ENCODE data around the gene NUBP1.
"Not testable (repeated sequence)": the region's sequence is repeated elsewhere in the genome, so short reads cannot be mapped to it uniquely, and the experiment has no call there.

NUBP1 gene

DNA sequence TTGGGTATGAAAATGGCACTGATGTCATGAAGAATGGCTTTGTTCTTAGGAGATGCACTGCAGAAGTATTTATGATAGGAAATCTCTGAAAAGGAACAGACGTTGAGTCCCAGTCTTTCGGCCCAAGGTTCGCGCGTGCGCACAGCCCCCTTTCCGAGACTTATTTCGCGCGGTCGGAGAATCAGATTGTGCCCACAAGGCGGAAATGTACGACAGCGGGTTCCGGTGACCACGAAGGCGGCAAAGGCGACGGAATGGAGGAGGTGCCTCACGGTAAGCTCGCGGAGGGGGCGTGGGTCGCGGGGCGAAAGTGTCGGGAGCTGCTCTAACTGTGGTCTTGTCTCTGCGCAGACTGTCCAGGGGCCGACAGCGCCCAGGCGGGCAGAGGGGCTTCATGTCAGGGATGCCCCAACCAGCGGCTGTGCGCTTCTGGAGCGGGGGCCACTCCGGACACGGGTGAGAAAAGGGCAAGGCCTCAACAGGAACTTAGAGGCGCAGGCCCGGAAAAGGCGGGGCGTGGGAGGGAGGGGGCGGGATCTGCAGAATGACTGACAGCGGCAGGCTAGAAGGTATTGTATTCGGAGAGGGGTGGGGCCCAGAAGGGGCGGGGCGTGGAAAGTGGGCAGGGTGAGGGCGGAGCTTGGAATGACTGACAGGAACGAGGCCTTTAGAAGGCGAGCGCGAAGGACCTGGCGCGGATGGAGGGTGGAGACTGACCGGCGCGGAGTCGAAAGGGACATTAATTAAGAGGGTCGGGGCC is at the start of gene NUBP1:
Gene NUBP1, plus strand, starts transcription at position 233 of the 760 bp plus-strand sequence. Its CDS starts 22 bp downstream, at position 255.
- FAIRE-seq = peak; percentile 81

DNA sequence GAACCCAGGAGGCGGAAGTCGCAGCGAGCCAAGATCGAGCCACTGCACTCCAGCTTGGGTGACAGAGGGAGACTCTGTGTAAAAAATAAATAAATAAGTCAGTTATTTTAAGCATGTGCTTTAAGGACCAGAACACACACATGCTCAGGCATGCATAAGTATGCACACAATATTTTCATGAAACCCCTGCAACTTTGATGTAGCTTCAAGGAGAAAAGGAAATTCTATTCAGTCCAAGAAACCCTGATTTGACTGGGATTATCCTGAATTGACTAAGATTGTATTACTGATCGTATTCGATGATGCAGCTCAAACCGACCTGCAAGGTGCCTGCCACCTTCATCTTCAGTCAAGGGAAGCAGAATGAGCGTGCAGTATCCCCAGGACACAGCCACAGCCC is 49.8 kb upstream of the NUBP1 start:
- no peak for FAIRE-seq

DNA sequence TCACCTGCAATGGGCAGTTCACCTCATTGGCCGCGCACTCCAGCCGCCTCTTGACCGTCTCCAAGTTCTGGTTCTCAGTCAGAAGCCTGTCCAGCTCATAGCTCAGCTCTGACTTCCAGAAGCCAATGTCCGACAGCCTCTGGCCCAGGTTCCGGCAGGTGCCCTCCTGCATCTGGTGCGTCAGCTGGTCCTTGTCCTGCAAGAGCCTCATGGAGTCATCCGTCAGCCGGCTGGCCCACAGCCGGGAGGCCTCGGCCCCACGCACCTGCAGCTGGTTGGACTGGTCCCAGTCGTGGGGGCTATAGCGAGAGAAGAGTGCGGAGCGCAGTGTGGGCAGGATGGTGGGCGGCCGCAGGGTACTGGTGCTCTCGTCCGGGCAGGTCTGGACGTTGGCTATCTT is 49.3 kb upstream of the NUBP1 start:
- FAIRE-seq = no peak

DNA sequence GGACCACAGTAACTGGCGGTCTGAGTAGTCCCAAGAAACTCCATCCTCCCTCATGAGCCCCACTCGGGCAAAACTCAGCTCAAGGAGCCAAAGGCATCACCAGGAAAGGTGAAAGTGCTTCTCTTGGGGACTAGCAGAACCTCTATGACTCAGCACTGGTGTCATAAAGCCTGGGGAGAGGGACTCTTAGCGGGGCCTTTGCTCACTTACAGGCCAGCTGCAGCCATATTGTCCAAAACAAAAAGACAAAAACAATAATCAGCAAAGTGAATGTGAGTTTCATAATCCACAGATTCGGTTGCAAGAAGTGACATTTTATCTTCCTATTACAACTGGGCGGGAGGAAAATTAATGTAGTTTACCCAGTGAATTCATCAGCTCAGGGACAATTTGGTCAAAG is 48.8 kb upstream of the NUBP1 start, which contains the start of gene TEKT5:
Gene TEKT5, minus strand, starts transcription at position 101 of the 400 bp plus-strand sequence. Its CDS starts 57 bp downstream, at position 44.
- FAIRE-seq = no peak

DNA sequence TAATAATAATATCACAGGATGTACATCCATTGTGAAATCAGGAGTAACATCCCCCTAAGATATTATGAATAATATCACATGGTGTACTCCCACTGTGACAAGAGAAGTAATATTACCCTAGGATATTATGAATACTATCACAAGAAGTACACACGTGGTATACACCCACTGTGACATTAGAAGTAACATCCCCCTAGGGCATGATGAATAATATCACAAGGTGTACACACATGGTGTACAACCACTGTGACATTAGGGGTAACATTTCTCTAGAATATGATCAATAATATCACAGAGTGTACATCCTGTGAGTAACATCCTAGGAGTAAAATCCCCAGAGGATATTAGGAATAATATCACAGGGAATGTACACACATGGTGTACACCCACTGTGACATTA is 43.9 kb upstream of the NUBP1 start:
- FAIRE-seq = no peak

DNA sequence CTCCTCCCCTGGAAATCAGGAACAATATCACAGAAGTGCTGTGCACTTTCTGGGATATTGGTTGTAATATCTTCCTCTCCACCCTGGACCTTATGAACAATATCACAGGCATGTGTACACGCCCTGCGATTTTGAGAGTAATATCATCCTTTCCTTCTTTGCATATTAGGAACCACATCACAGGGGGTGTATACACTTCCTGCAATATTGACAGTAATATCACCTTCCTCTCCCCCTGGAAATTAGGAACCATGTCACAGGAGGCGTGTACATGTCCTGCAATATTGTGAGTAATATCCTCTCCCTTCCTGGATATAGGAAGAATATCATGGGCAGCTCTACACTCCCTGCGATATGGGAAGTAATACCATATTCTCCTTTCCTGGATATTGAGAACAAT is 34.7 kb upstream of the NUBP1 start:
- no peak for FAIRE-seq

DNA sequence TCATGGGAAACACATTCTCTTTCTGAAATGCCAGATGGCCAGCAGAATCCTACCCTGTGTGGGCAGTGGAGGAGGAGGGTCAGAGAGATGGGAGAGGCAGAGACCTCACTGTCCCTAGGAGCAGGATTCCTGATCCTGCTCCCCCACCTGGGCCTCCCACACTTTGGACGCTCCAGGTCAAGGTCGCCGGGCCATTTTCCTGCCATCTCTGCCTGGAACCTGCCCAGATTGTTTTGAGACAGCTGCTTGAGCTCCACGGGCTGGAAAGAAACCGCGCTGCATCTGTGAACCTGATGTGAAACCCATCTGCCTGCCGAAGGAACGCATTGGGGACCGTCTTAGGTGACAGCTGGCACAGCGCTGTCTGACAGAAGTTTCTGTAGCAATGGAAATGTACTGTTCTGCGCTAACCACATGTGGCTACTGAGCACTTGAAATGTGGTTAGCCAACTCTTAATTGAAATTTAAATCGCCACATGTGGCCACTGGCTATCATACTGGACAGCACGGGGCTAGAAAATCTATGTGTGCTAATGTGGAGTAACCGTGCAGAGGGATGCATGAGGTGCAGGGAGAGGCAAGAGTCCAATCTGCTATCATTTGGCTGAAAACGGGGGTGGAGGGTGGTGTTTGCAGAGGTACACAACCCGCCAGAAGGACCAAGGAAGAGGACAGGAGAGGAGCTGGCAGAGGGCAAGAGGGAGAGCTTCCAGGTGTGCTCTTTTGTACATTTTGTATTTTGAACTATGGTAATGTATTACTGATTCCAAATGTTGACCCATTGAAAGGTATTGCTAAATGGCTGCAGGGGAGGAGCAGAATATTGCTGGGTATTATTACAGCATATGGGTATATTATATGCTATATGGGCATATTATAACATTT is 15.4 kb upstream of the NUBP1 start:
- no peak for FAIRE-seq

DNA sequence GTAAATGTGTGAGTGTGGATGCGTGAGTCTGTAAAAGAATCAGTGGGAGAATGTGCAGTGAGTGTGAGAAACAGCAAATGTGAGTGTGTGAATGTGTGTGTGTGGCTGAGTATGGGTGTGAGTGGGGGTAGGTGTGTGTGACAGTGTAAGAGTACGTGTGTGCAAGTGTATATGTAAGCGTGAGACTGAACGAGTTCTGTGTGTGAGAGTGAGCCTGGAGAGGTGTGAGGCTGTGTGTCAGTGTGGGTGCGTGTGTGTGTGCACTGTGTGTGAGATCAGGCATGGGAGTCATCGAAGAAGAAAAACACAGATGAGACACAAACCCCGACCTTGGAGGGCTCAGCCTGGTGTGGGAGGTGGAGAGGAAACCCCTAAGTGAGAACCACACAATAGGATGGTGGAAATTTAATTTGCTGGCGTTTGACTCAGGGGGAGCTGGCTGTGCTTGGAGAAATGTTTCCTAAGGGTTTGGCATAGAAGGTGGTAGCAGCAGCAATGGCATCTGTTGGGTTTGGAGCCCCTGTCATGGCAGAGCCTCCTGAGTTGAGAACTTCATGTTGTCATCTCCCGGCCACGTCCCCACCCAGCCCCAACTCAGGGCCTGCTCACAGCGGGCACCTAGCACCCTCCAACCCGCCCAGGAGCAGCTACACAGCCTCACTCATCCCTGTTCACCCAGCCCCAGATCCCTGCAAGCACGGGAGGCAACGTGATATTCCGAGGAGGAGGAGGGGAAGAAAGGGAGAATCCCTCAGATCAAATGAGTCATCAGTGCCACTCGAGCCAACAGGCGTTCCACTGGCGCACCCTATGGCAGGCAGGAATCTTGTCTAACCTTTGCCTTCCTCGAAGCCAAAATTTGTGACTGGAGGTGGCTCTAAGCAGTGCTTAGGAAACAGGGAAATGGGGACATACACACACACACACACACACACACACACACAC is 14.3 kb upstream of the NUBP1 start:
- no peak for FAIRE-seq

DNA sequence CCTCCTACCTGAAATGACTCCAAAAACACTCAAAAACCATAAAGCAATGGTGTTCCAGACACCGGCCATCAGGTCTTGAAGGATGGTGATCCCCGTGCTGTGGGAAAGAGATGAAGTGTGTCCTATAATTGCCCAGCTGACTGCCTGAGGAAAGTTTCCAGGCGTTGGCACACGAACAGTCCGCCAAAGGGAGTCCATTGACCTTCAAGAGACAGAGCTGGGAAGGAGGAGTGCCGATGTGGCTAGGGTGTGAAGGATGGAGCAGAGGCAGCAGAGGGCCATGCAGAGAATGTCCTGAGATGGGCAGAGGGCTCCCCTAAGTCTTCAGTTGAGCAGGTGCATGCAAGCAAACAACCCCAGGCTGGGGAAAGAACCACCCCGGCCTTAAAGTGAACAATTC is 11.9 kb upstream of the NUBP1 start:
- no peak for FAIRE-seq

DNA sequence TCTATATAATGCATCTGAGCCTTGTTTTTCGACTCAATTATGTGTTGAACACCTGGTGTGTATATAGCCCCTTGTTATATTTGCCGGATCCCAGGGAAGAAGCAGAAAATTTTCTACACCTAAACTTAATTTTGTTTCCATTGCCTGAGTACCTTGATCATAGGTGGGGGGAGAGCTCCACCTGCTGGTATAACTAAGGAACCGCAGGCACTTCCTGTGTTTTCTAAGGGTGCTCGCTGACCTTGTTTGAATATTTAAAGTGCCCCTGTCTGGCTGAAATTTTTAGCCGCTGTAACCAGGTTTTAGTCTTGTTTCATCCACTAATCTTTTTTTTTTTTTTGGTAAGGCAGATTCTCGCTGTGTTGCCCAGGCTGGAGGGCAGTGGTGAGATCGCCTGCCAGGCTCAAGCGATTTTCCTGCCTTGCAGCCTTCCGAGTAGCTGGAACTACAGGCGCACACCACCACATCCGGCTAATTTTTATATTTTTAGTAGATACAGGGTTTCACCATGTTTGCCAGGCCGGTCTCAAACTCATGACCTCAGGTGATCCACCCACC is 6.5 kb upstream of the NUBP1 start:
- peak; percentile 66 for FAIRE-seq

DNA sequence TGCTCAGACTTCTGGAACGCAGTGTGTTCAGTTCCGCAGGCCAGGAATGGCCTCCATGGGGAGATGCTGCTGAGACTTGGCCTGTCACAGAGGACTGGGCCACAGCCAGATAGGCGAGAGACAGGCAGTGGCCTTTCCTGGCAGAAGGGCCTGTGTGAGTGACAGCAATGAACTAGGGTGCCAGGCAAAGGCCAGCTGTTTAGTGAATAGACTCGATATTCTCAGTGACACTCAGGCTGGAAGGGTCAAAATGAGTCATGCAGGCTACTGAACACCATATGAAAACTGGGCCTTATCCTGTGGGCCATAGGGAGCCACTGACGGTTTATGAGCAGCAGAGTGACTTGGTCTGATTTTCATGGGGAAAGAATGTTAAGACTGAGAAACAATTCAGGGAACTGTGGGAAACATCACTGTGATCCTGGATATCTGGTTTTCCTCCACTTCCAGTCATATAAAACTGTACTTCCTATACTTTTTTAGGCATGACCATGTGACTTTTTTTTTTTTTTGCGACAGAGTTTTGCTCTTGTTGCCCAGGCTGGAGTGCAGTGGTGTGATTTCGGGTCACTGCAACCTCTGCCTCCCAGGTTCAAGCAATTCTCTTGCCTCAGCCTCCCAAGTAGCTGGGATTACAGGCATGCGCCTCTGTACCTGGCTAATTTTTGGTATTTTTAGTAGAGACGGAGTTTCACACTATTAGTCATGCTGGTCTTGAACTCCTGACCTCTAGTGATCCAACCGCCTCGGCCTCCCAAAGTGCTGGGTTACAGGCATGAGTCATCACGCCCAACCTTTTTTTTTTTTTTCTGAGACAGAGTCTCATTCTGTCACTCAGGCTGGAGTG is 5.2 kb upstream of the NUBP1 start:
- no peak for FAIRE-seq

DNA sequence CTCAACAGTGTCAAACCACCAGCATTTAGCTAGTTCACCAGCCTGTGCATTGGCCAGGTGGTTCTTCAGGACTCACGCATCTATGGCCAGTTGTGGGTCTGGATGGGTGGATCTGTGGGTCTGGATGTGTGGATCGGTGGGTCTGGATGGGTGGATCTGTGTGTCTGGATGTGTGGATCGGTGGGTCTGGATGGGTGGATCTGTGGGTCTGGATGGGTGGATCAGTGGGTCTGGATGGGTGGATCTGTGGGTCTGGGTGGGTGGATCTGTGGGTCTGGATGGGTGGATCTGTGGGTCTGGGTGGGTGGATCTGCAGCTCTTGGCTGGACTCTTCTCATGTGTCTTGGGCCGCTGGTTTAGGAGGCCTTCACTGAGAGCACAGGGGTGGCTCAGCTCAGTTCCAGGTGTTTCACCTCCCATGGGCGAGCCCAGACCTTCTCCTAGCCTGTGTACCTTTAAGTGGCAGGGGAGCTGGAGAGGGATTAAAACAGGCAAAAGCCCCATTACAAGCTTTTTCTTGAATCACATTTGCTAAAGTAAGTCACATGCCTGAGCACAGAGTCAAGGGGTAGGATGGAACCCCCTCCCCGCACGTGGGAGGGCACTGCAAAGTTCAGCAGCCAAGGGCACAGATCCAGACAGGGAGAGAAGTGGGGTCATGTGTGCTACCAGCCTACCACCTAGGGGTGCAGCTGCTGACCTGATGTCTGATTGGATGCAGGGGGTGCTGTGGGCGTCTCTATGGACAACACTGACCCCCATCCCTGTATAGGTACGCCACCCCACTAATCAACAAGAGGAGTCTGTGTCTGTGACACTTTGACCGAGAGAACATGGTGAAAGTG is 3.4 kb upstream of the NUBP1 start:
- FAIRE-seq = no peak

DNA sequence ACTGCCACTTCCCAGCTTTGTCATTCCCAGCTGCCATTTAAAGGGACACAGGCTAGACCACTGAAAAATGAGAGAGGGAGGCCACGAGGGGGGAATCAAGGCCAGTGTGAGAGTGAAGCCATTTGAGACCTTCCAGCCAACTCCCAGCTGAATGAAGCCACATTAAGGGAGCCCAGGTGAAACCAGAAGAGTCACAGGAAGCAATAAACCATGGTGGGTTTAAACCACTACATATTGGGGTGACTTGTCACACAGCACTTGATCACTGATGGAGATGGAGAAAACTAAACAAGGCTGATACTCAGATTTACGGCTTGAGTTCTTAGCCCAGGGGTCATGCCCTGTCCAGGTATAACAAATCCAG is 2.8 kb upstream of the NUBP1 start:
- no peak for FAIRE-seq

DNA sequence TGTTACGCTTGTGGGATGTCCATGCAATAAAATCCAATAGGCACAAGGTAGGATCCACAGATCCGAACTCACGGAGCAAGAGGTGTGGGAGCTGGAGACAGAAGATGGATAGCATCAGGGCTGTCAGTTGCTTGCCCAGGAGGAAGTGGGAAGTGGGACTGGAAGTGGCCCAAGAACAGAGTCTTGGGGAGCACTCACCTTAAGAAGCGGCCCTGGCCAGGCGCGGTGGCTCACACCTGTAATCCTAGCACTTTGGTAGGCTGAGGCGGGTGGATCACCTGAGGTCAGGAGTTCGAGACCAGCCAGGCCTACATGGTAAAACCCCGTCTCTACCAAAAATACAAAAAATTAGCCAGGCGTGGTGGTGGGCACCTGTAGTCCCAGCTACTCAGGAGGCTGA is 2.4 kb upstream of the NUBP1 start:
- not testable (repeated sequence) for FAIRE-seq

DNA sequence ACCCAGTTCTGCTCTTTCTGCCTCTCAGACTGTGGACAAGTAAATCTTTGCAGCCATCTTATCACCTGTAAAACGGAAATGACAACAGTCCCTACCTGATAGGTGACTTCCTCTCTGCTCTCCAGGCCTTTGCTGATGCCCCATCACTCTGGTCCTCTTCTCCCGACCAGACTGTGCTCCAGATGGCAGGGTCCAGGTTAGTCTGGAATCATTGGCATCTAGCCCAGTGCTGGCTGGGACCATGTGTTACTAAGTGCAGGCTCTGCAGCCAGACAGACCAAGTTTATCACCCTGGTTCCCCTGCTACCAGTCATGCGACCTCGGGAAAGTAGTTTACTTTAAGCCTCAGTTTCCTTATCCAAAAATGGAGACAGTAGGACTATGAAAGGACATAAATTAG is 1.8 kb upstream of the NUBP1 start:
- FAIRE-seq = no peak

DNA sequence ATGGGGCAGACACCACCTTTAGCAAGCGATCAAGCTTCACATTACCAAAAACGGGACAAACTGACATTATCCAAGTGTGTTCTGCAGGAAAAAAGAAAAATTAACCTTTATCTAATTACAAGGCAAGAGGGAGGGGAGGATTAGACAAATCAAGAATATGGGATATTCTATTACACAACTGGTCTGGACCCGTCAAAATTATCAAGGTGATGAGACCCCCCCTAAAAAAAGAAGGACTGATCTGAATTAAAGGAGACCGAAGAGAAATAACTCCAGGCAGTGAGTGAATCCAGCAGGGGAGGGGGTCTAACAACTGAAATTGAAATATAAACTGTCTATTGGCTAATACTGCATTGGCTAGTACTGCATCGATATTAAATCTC is 424 bp upstream of the NUBP1 start:
- FAIRE-seq = no peak

DNA sequence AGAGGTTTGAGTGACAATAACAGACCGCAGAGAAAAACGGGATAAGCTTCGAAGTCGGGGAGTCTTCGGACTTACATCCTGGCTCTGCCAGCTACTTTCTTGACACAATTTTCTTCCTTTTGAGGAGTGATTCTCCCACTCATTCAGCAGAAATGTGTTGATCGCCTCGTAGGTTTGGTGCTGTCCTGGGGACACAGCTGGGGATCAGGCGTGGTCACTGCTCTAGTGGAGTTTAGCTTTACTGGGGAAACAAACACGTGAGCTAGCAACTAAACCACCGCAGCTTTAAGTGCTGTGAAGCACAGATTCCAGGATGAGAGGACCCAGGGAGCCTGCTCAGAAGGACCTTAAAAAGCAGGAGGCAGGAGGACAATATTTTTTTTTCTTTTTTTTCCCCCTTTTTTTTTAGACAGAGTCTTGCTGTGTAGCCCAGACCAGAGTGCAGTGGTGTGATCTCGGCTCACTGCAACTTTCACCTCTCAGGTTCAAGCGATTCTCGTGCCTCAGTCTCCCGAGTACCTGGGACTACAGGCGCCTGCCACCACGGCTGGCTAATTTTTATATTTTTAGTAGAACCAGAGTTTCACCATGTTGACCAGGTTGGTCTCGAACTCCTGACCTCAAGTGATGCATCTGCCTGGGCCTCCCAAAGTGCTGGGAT is 858 bp downstream of the NUBP1 start:
- FAIRE-seq = no peak

DNA sequence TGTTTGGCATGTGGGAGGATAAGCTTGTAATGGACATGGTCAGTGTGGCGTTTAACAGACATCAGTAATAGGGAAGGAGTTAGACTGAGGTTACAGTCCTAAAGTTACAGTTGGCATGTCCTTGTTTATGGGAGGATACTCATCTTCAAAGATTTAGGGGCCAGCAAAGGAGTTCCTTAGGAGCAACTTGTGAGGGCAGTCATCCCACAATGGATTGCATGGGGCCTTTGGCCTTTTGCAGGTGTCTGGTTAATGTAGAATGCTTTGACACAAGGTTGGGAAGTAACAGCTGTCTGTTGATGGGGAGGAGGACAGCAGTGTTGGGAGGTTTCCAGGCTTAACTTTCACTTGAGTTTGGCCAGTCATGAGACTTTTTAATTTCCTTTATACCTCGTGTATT is 2.2 kb downstream of the NUBP1 start:
- FAIRE-seq = peak; percentile 31

DNA sequence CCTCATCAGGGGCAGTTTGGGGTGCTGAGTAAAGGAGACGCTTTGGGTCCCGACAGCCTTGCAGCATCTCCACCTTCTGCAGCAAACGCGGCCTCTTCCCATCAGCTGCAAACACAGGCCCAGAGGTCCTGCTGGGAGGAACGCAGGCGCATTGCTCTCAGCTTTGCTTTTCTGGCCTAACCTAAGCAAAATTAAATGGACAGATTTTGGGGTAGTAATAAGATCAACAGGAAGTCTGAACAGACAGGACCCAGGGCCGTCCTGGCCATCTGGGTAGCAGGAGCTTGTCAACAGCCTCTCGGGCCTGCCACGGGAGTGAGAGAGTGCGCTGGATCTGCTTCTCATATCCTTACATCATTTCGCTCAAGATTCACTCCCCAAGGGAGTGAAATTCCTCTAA is 7.2 kb downstream of the NUBP1 start:
- no peak for FAIRE-seq

DNA sequence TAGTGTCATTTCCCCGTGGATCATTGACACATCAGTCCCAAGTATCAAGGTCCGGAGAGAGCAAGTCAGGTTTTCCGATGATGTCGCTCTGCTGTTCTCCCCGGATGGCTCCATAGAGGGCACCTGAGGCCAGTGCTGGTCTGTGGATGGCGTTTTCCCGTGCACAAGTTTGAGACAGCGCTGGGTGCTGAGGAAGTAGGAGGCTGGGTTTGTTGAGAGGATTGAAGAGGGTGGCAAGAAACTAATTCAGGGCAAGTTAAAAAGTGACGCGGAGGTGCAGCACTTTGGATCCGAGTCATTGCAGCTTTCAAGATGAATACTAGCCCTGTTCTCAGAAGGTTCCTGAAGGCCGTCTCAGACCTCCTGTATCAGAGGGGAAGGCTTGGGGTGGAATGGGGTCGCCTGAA is 7.7 kb downstream of the NUBP1 start:
- no peak for FAIRE-seq

All from endometrium (tissue), 2 donors.